NAMALWA (cell line): ENCODE data around the gene MRPL34.
A peak's percentile ranks its signal among the peaks of the same experiment; 100 is the strongest.

Experiments
- DNase-seq: peaks from one replicate; pipeline ENCODE4 v3.0.0-alpha.2; 2015; ENCODE audit warnings: low spot score

The MRPL34 gene

GRCh38 chr19:17328517-17329365 is 23.1 kb downstream of the MRPL34 start:
- DNase-seq = no peak

- no peak for DNase-seq
These were observed 23.9 kb downstream of the MRPL34 start for GRCh38 chr19:17329366-17330261.

GRCh38 chr19:17330262-17331044 is 24.8 kb downstream of the MRPL34 start:
- no peak for DNase-seq

- peak; percentile 26 for DNase-seq
These were observed 25.4 kb downstream of the MRPL34 start for GRCh38 chr19:17331045-17331558.

- DNase-seq = no peak
These were observed 26.6 kb downstream of the MRPL34 start for GRCh38 chr19:17332360-17332676.

GRCh38 chr19:17332677-17333581 is 27.3 kb downstream of the MRPL34 start:
- DNase-seq = peak; percentile 99

- peak; percentile 22 for DNase-seq
These were observed 28.1 kb downstream of the MRPL34 start for GRCh38 chr19:17333611-17334413.

- DNase-seq = peak; percentile 91
These were observed 29.0 kb downstream of the MRPL34 start, which contains the start of gene ANO8 for GRCh38 chr19:17334414-17335409. TSS of gene ANO8 (minus strand) at chr19:17334855. CDS start at chr19:17334670, 185 bp downstream.

GRCh38 chr19:17335575-17335974 is 29.9 kb downstream of the MRPL34 start:
- no peak for DNase-seq

- peak; percentile 99 for DNase-seq
These were observed 31.4 kb downstream of the MRPL34 start, which contains the start of gene GTPBP3 for GRCh38 chr19:17336872-17337674. TSS of gene GTPBP3 (plus strand) at chr19:17337553. CDS start at chr19:17337612, 59 bp downstream.

- DNase-seq = peak; percentile 73
These were observed 32.2 kb downstream of the MRPL34 start for GRCh38 chr19:17337675-17338432.

GRCh38 chr19:17338433-17339078 is 32.9 kb downstream of the MRPL34 start:
- DNase-seq = no peak

- peak; percentile 46 for DNase-seq
These were observed 33.5 kb downstream of the MRPL34 start for GRCh38 chr19:17339088-17339741.

- DNase-seq = no peak
These were observed 34.7 kb downstream of the MRPL34 start for GRCh38 chr19:17340302-17340870.

GRCh38 chr19:17340871-17341357 is 35.2 kb downstream of the MRPL34 start:
- no peak for DNase-seq
